C4-2B (cell line): ENCODE data around the gene TCAP.

Experiments used
- CTCF ChIP-seq: fragments of 450-650 bp; conservative IDR thresholded peaks from 2 replicates; pipeline ENCODE4 v1.5.1; 2017; ENCODE audit warnings: mild to moderate bottlenecking
- ZFX ChIP-seq: fragments of 450-650 bp; IDR thresholded peaks from 2 replicates; pipeline ENCODE4 v1.6.1; 2017

- TF ChIP-seq CTCF (no peak; the same call in 1 of the 2 replicates), ZFX (no peak)
Observed at GRCh38 chr17:39672522-39673334, 7.6 kb downstream of the TCAP start.
